Parathyroid adenoma (tissue), 2 donors: ENCODE data around the gene PRKG1.

Source experiments
- H2AFZ ChIP-seq: fragments of 300-600 bp; sonication (generic); one replicate; pipeline ENCODE4 v1.7.0; 2017; ENCODE audit warnings: antibody characterized with exemption, mild to moderate bottlenecking
- H3K27ac ChIP-seq: fragments of 300-600 bp; sonication (generic); one replicate; pipeline ENCODE4 v1.7.0; 2017
- H3K27me3 ChIP-seq: fragments of 300-600 bp; sonication (generic); one replicate; pipeline ENCODE4 v1.7.0; 2017; ENCODE audit warnings: low read length; ENCODE audit not compliant: control insufficient read depth, insufficient read depth
- H3K36me3 ChIP-seq: fragments of 300-600 bp; sonication (generic); one replicate; pipeline ENCODE4 v1.7.0; 2017; ENCODE audit warnings: low read length; ENCODE audit not compliant: control insufficient read depth, insufficient read depth
- H3K4me1 ChIP-seq: fragments of 300-600 bp; sonication (generic); one replicate; pipeline ENCODE4 v1.7.0; 2017; ENCODE audit warnings: control low read depth
- H3K4me2 ChIP-seq: fragments of 300-600 bp; sonication (generic); one replicate; pipeline ENCODE4 v1.7.0; 2017; ENCODE audit warnings: low read length
- H3K4me3 ChIP-seq: fragments of 300-600 bp; sonication (generic); one replicate; pipeline ENCODE4 v1.7.0; 2017; ENCODE audit warnings: low read depth, low read length
- H3K79me2 ChIP-seq: fragments of 300-600 bp; sonication (generic); one replicate; pipeline ENCODE4 v1.7.0; 2017; ENCODE audit warnings: control low read depth
- H3K9ac ChIP-seq: fragments of 300-600 bp; sonication (generic); one replicate; pipeline ENCODE4 v1.7.0; 2017; ENCODE audit warnings: mild to moderate bottlenecking
- H3K9me3 ChIP-seq: fragments of 300-600 bp; sonication (generic); one replicate; pipeline ENCODE4 v1.7.0; 2017; ENCODE audit warnings: low read length; ENCODE audit not compliant: control insufficient read depth
- TF ChIP-seq, protein P1 (sequence below): fragments of 300-600 bp; sonication (generic); IDR thresholded peaks from one replicate; pipeline ENCODE4 v1.7.0; 2017; ENCODE audit warnings: antibody characterized with exemption, mild to moderate bottlenecking
- donor health status: primary hyperparathyroidism.

PRKG1 gene

GRCh38 chr10:51905032-51905431 lies 830.7 kb downstream of the PRKG1 start:
- Histone ChIP-seq H3K4me1 (no peaks in the 10 kb centered on the region), H3K4me3 (no peak overlapping the region), H3K27me3 (no peaks in the 10 kb centered on the region), H3K9me3 (no peaks in the 10 kb centered on the region), H3K36me3 (no peaks in the 10 kb centered on the region), H3K79me2 (no peaks in the 10 kb centered on the region), H3K9ac (no peak overlapping the region), H3K27ac (no peak overlapping the region), H2AFZ (no peak overlapping the region), H3K4me2 (no peak overlapping the region)
- TF ChIP-seq, protein P1, sequence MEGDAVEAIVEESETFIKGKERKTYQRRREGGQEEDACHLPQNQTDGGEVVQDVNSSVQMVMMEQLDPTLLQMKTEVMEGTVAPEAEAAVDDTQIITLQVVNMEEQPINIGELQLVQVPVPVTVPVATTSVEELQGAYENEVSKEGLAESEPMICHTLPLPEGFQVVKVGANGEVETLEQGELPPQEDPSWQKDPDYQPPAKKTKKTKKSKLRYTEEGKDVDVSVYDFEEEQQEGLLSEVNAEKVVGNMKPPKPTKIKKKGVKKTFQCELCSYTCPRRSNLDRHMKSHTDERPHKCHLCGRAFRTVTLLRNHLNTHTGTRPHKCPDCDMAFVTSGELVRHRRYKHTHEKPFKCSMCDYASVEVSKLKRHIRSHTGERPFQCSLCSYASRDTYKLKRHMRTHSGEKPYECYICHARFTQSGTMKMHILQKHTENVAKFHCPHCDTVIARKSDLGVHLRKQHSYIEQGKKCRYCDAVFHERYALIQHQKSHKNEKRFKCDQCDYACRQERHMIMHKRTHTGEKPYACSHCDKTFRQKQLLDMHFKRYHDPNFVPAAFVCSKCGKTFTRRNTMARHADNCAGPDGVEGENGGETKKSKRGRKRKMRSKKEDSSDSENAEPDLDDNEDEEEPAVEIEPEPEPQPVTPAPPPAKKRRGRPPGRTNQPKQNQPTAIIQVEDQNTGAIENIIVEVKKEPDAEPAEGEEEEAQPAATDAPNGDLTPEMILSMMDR = no peak

DNA sequence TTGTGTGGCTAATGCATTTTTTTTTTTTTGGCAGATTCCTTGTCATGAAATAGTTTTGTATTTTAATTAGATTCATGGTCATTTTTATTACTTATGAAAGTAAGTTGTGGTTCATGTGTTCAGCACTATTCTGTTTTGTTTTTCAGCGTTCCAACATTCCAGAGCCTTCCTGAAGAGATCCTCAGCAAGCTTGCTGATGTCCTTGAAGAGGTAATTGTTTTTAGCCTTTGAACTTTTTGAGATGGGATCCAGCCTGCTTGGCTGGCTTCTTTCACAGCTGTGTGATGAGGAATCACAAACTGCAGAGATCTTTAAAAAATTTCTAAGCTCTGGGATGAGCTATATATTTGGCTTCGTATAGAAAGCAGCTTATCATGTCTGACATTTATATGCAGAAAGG lies 833.1 kb downstream of the PRKG1 start:
- H3K79me2 ChIP-seq = no peaks in the 10 kb centered on the region
- H3K4me1 ChIP-seq = no peaks in the 10 kb centered on the region
- no peaks in the 10 kb centered on the region for H3K9me3 ChIP-seq
- H3K4me3 ChIP-seq = no peak overlapping the region
- TF ChIP-seq, protein P1 = no peak
- H3K27ac ChIP-seq = no peak overlapping the region
- H2AFZ ChIP-seq = no peak overlapping the region
- H3K9ac ChIP-seq = no peak overlapping the region
- no peaks in the 10 kb centered on the region for H3K36me3 ChIP-seq
- no peak overlapping the region for H3K4me2 ChIP-seq
- H3K27me3 ChIP-seq = no peaks in the 10 kb centered on the region

GRCh38 chr10:51910189-51910588 lies 835.9 kb downstream of the PRKG1 start:
- H2AFZ ChIP-seq = no peak overlapping the region
- TF ChIP-seq, protein P1 = no peak
- H3K9ac ChIP-seq = no peak overlapping the region
- no peaks in the 10 kb centered on the region for H3K4me1 ChIP-seq
- no peaks in the 10 kb centered on the region for H3K9me3 ChIP-seq
- H3K4me2 ChIP-seq = no peak overlapping the region
- H3K27ac ChIP-seq = no peak overlapping the region
- no peak overlapping the region for H3K4me3 ChIP-seq
- H3K36me3 ChIP-seq = no peaks in the 10 kb centered on the region
- no peaks in the 10 kb centered on the region for H3K27me3 ChIP-seq
- no peaks in the 10 kb centered on the region for H3K79me2 ChIP-seq

DNA sequence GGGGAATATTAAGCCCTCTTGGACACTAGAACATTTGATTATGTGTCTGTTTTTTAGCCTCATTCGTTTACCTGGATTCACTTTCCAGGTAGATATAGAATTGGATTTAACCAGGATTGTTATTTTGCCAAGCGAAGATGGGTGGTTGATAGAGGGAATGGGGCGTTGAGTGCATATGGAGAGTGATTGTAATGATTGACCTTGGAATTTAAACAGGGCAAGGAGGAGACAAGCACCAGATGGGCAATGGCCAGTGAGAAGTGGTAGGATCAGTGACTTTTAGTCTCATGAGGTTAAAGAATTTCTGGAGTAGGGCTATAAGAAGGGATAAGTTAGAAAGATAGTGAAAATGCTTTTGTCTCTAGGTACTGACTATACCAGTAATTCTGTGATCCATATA lies 836.3 kb downstream of the PRKG1 start:
- TF ChIP-seq, protein P1 = no peak
- H3K27ac ChIP-seq = no peak overlapping the region
- H3K9me3 ChIP-seq = no peaks in the 10 kb centered on the region

DNA sequence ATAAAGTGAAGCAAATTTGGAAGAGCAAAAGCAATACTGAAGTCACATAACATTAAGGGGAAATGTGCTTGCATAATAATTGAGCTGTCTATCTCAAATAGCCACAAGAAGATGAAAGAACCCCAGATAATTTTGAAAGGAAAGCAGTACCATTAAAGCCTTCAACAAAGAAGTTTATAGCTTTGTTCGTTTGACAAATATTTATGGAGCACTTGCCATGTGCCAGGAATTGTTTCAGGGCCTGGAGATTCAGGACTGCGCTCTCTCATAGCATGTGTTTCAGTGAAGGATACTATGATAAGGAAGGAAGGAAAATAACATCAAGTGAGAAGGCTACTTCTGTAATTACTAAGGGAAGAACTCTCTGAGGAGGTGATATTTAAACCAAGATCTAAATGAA lies 837.4 kb downstream of the PRKG1 start:
- Histone ChIP-seq H3K4me3 (no peak overlapping the region), H3K9me3 (no peaks in the 10 kb centered on the region), H3K27me3 (no peaks in the 10 kb centered on the region), H3K79me2 (no peaks in the 10 kb centered on the region), H3K4me1 (no peaks in the 10 kb centered on the region), H3K27ac (no peak overlapping the region), H3K9ac (no peak overlapping the region), H3K36me3 (no peaks in the 10 kb centered on the region), H3K4me2 (no peak overlapping the region), H2AFZ (no peak overlapping the region)
- TF ChIP-seq, protein P1 = no peak

More for the DNA sequence above, 836.3 kb downstream of the PRKG1 start:
- Histone ChIP-seq H3K4me1 (no peaks in the 10 kb centered on the region), H3K79me2 (no peaks in the 10 kb centered on the region), H3K9ac (no peak overlapping the region), H3K36me3 (no peaks in the 10 kb centered on the region), H2AFZ (no peak overlapping the region), H3K4me2 (no peak overlapping the region), H3K27me3 (no peaks in the 10 kb centered on the region), H3K4me3 (no peak overlapping the region)
